NCI-H128 (cell line): ENCODE results near the gene TRPC4.
A peak's percentile ranks its signal among the peaks of the same experiment; 100 is the strongest.
"Not testable (repeated sequence)": the region's sequence is repeated elsewhere in the genome, so short reads cannot be mapped to it uniquely, and the experiment has no call there.

Experiments used
- DNase-seq: peaks from one replicate; lab custom pipeline; 2025; ENCODE audit not compliant: unreplicated experiment; lab: John Stamatoyannopoulos, UW

Gene TRPC4

GRCh38 chr13:37833411-37833810, 36.2 kb downstream of the TRPC4 start:
- DNase-seq: no peak

- DNase-seq: no peak
Measured at GRCh38 chr13:37816276-37816675, 53.3 kb downstream of the TRPC4 start.

- DNase-seq: no peak
Measured at GRCh38 chr13:37811441-37811840, 58.1 kb downstream of the TRPC4 start.

- DNase-seq: no peak
Measured at GRCh38 chr13:37806666-37807065, 62.9 kb downstream of the TRPC4 start.

- DNase-seq: no peak
Measured at GRCh38 chr13:37797631-37798030, 71.9 kb downstream of the TRPC4 start.

GRCh38 chr13:37796795-37797194, 72.8 kb downstream of the TRPC4 start:
- DNase-seq: not testable (repeated sequence)

GRCh38 chr13:37795326-37795725, 74.2 kb downstream of the TRPC4 start:
- no peak for DNase-seq

- no peak for DNase-seq
Measured at GRCh38 chr13:37791699-37792098, 77.9 kb downstream of the TRPC4 start.

- no peak for DNase-seq
Measured at GRCh38 chr13:37788346-37788745, 81.2 kb downstream of the TRPC4 start.

- DNase-seq: no peak
Measured at GRCh38 chr13:37777676-37778075, 91.9 kb downstream of the TRPC4 start.

GRCh38 chr13:37775871-37776270, 93.7 kb downstream of the TRPC4 start:
- DNase-seq: no peak

- DNase-seq: no peak
Measured at GRCh38 chr13:37772644-37773043, 96.9 kb downstream of the TRPC4 start.

- no peak for DNase-seq
Measured at GRCh38 chr13:37769545-37769944, 100.0 kb downstream of the TRPC4 start.

- no peak for DNase-seq
Measured at GRCh38 chr13:37769078-37769477, 100.5 kb downstream of the TRPC4 start.

- no peak for DNase-seq
Measured at GRCh38 chr13:37766502-37766901, 103.1 kb downstream of the TRPC4 start.

- DNase-seq: no peak
Measured at GRCh38 chr13:37755349-37755748, 114.2 kb downstream of the TRPC4 start.

GRCh38 chr13:37753776-37754175, 115.8 kb downstream of the TRPC4 start:
- DNase-seq: no peak

GRCh38 chr13:37752146-37752545, 117.4 kb downstream of the TRPC4 start:
- DNase-seq: no peak

- no peak for DNase-seq
Measured at GRCh38 chr13:37751025-37751424, 118.5 kb downstream of the TRPC4 start.

- no peak for DNase-seq
Measured at GRCh38 chr13:37748913-37749312, 120.7 kb downstream of the TRPC4 start.

- peak; percentile 82 for DNase-seq
Measured at GRCh38 chr13:37747071-37747612, 122.4 kb downstream of the TRPC4 start.

- DNase-seq: no peak
Measured at GRCh38 chr13:37741536-37741935, 128.0 kb downstream of the TRPC4 start.

GRCh38 chr13:37736045-37736444, 133.5 kb downstream of the TRPC4 start:
- DNase-seq: no peak

- DNase-seq: no peak
Measured at GRCh38 chr13:37735293-37735692, 134.3 kb downstream of the TRPC4 start.
